Naive thymus-derived CD8-positive, alpha-beta T cell (primary cell): Measurements from ENCODE around the gene ADAMTS2. TPM values are rescaled to one million over a fixed set of nuclear protein-coding genes. Genes with fewer than 3 reads are reported as not detected.

Experiments used
- ATAC-seq, 2 donors: fragments of 150-1000 bp; cut with Tn5 transposase in 1 of 2; sonication (Bioruptor Pico), chemical (Tn5 transposase) in 1 of 2; 1 replicate in 1 of 2; 2 replicates in 1 of 2; pipeline ENCODE4 v1.10.0; 2021; ENCODE audit warnings: mild to moderate bottlenecking in 2 of 2, moderate library complexity in 2 of 2
- POLR2A ChIA-PET: fragments of 350-600 bp; sonication (Branson Sonifier 250); formaldehyde crosslinking; loops from one replicate; lab custom pipeline; 2021; ENCODE audit warnings: antibody characterized with exemption; lab: Charles Lee
- DNase-seq, 10 donors: peaks; one replicate each; pipeline versions ENCODE4 v3.0.0 to v3.0.0-alpha.2; 2020 to 2022
- H3K27ac Mint-ChIP-seq, 10 donors: one replicate each; pipeline ENCODE4 v1.8.0; 2020 to 2022; ENCODE audit warnings: mild to moderate bottlenecking in 10 of 10, mixed read lengths in 10 of 10, moderate library complexity in 4 of 10, inconsistent platforms in 1 of 10
- H3K27me3 Mint-ChIP-seq, 5 donors: one replicate each; pipeline ENCODE4 v1.8.0; 2021 to 2022; ENCODE audit warnings: mixed read lengths in 5 of 5
- H3K36me3 Mint-ChIP-seq, 3 donors: one replicate each; pipeline ENCODE4 v1.8.0; 2020 to 2022; ENCODE audit warnings: mixed read lengths in 3 of 3, mild to moderate bottlenecking in 2 of 3, inconsistent platforms in 1 of 3
- H3K4me1 Mint-ChIP-seq, 4 donors: one replicate each; pipeline ENCODE4 v1.8.0; 2021 to 2022; ENCODE audit warnings: mixed read lengths in 4 of 4
- H3K4me3 Mint-ChIP-seq, 10 donors: one replicate each; pipeline ENCODE4 v1.8.0; 2020 to 2022; ENCODE audit warnings: mild to moderate bottlenecking in 10 of 10, mixed read lengths in 10 of 10, moderate library complexity in 6 of 10, inconsistent platforms in 1 of 10
- H3K9me3 Mint-ChIP-seq, 9 donors: one replicate each; pipeline ENCODE4 v1.8.0; 2020 to 2022; ENCODE audit warnings: mixed read lengths in 9 of 9, mild to moderate bottlenecking in 3 of 9, inconsistent platforms in 1 of 9, moderate library complexity in 1 of 9
- polyA plus RNA-seq, 3 donors: library from polyadenylated mRNA; unstranded; fragments of 300-500 nt; fragmentation: Illumina TruSeq; gene quantifications; one replicate each; pipeline ENCODE4 v1.2.3, GENCODE V29; 2021
- total RNA-seq, 8 experiments: library from RNA in 2 of 8; stranded (reverse) in 2 of 8; gene quantifications; one replicate each; pipeline ENCODE4 v1.2.3 and lab custom pipeline; 2021 to 2026

The ADAMTS2 gene
- total and polyA plus RNA-seq, 5 experiments from 2014 or later, result 0.02 TPM; not detected in 4

- peaks cover 0 to 5% (median 0%) of the 10 kb centered on the region in 4 donors for H3K4me1 Mint-ChIP-seq
- POLR2A ChIA-PET, result no interaction called here
- no peaks in the 10 kb centered on the region for H3K36me3 Mint-ChIP-seq
- peaks cover 0 to 11% (median 5%) of the 10 kb centered on the region in 5 donors for H3K27me3 Mint-ChIP-seq
- no peak overlapping the region for H3K27ac Mint-ChIP-seq
- ATAC-seq, result no peak
- H3K4me3 Mint-ChIP-seq, result no peak overlapping the region
- DNase-seq, result peak in 1 of 10 donors; percentile 57
- no peaks in the 10 kb centered on the region for H3K9me3 Mint-ChIP-seq
Measured at GRCh38 chr5:179212870-179213269, 132.4 kb downstream of the ADAMTS2 start.

GRCh38 chr5:179211631-179212030 lies 133.6 kb downstream of the ADAMTS2 start:
- no peaks in the 10 kb centered on the region for H3K9me3 Mint-ChIP-seq
- H3K36me3 Mint-ChIP-seq, result no peaks in the 10 kb centered on the region
- no peak for ATAC-seq
- no peak overlapping the region for H3K4me3 Mint-ChIP-seq
- POLR2A ChIA-PET, result no interaction called here
- no peak overlapping the region for H3K27ac Mint-ChIP-seq
- DNase-seq, result no peak
- peaks cover 0 to 5% (median 0%) of the 10 kb centered on the region in 4 donors for H3K4me1 Mint-ChIP-seq
- peaks cover 0 to 11% (median 5%) of the 10 kb centered on the region in 5 donors for H3K27me3 Mint-ChIP-seq

- POLR2A ChIA-PET, result no interaction called here
Measured at GRCh38 chr5:179211068-179211467, 134.2 kb downstream of the ADAMTS2 start.

GRCh38 chr5:179210478-179210877 lies 134.8 kb downstream of the ADAMTS2 start:
- POLR2A ChIA-PET, result no interaction called here
- DNase-seq (peak in 1 of 10 donors; percentile 46), ATAC-seq (no peak)
- Mint-ChIP-seq H3K4me1 (peaks cover 0 to 3% (median 0%) of the 10 kb centered on the region in 4 donors), H3K4me3 (no peak overlapping the region), H3K36me3 (no peaks in the 10 kb centered on the region), H3K9me3 (no peaks in the 10 kb centered on the region), H3K27ac (no peak overlapping the region), H3K27me3 (peaks cover 0 to 11% (median 5%) of the 10 kb centered on the region in 5 donors)

More at GRCh38 chr5:179211068-179211467, 134.2 kb downstream of the ADAMTS2 start:
- no peak for ATAC-seq
- H3K27ac Mint-ChIP-seq, result peak overlapping the region in 1 of 10 donors; percentile 52
- H3K27me3 Mint-ChIP-seq, result peaks cover 0 to 11% (median 5%) of the 10 kb centered on the region in 5 donors
- no peaks in the 10 kb centered on the region for H3K9me3 Mint-ChIP-seq
- DNase-seq, result peak in 1 of 10 donors; percentile 35
- no peak overlapping the region for H3K4me3 Mint-ChIP-seq
- no peaks in the 10 kb centered on the region for H3K36me3 Mint-ChIP-seq
- peaks cover 0 to 5% (median 0%) of the 10 kb centered on the region in 4 donors for H3K4me1 Mint-ChIP-seq

- ATAC-seq, result no peak
Measured at GRCh38 chr5:179209359-179210150, 135.7 kb downstream of the ADAMTS2 start.

GRCh38 chr5:179208706-179209358 lies 136.4 kb downstream of the ADAMTS2 start:
- no peaks in the 10 kb centered on the region for H3K36me3 Mint-ChIP-seq
- H3K27ac Mint-ChIP-seq, result no peak overlapping the region
- DNase-seq (peak in 1 of 10 donors; percentile 34), ATAC-seq (no peak)
- H3K27me3 Mint-ChIP-seq, result peaks cover 0 to 11% (median 5%) of the 10 kb centered on the region in 5 donors
- H3K4me1 Mint-ChIP-seq, result peaks cover 0 to 5% (median 0%) of the 10 kb centered on the region in 4 donors
- H3K9me3 Mint-ChIP-seq, result no peaks in the 10 kb centered on the region
- POLR2A ChIA-PET, result no interaction called here
- H3K4me3 Mint-ChIP-seq, result no peak overlapping the region

More at GRCh38 chr5:179209359-179210150, 135.7 kb downstream of the ADAMTS2 start:
- POLR2A ChIA-PET, result no interaction called here
- Mint-ChIP-seq H3K36me3 (no peaks in the 10 kb centered on the region), H3K4me3 (no peak overlapping the region), H3K27ac (no peak overlapping the region), H3K9me3 (no peaks in the 10 kb centered on the region), H3K4me1 (peaks cover 0 to 5% (median 0%) of the 10 kb centered on the region in 4 donors), H3K27me3 (peaks cover 0 to 11% (median 5%) of the 10 kb centered on the region in 5 donors)
- DNase-seq, result peak in 1 of 10 donors; percentile 24

- Mint-ChIP-seq H3K27me3 (peaks cover 0 to 11% (median 5%) of the 10 kb centered on the region in 5 donors), H3K4me1 (peaks cover 0 to 2% (median 0%) of the 10 kb centered on the region in 4 donors), H3K36me3 (no peaks in the 10 kb centered on the region), H3K9me3 (no peaks in the 10 kb centered on the region), H3K27ac (no peak overlapping the region), H3K4me3 (no peak overlapping the region)
- POLR2A ChIA-PET, result no interaction called here
- ATAC-seq, result no peak
- DNase-seq, result peak in 1 of 10 donors; percentile 37
Measured at GRCh38 chr5:179207920-179208705, 137.1 kb downstream of the ADAMTS2 start.

- DNase-seq (no peak), ATAC-seq (no peak)
- peaks cover 0 to 2% (median 0%) of the 10 kb centered on the region in 4 donors for H3K4me1 Mint-ChIP-seq
- no peaks in the 10 kb centered on the region for H3K36me3 Mint-ChIP-seq
- H3K4me3 Mint-ChIP-seq, result no peak overlapping the region
- no peaks in the 10 kb centered on the region for H3K9me3 Mint-ChIP-seq
- H3K27me3 Mint-ChIP-seq, result peaks cover 0 to 11% (median 5%) of the 10 kb centered on the region in 5 donors
- POLR2A ChIA-PET, result no interaction called here
- no peak overlapping the region for H3K27ac Mint-ChIP-seq
Measured at GRCh38 chr5:179207470-179207869, 137.8 kb downstream of the ADAMTS2 start.

- POLR2A ChIA-PET, result no interaction called here
- ATAC-seq (no peak), DNase-seq (no peak)
- Mint-ChIP-seq H3K27ac (no peak overlapping the region), H3K4me3 (no peak overlapping the region), H3K4me1 (peaks cover 0 to 2% (median 0%) of the 10 kb centered on the region in 4 donors), H3K9me3 (no peaks in the 10 kb centered on the region), H3K36me3 (no peaks in the 10 kb centered on the region), H3K27me3 (peaks cover 0 to 6% (median 0%) of the 10 kb centered on the region in 5 donors)
Measured at GRCh38 chr5:179206366-179206765, 138.9 kb downstream of the ADAMTS2 start.

- POLR2A ChIA-PET, result no interaction called here
- Mint-ChIP-seq H3K4me3 (no peak overlapping the region), H3K27ac (no peak overlapping the region), H3K36me3 (no peaks in the 10 kb centered on the region), H3K27me3 (peaks cover 0 to 2% (median 0%) of the 10 kb centered on the region in 5 donors), H3K9me3 (no peaks in the 10 kb centered on the region), H3K4me1 (peaks cover 0 to 2% (median 0%) of the 10 kb centered on the region in 4 donors)
- DNase-seq (no peak), ATAC-seq (no peak)
Measured at GRCh38 chr5:179205277-179205676, 140.0 kb downstream of the ADAMTS2 start.

GRCh38 chr5:179204572-179204971 lies 140.7 kb downstream of the ADAMTS2 start:
- Mint-ChIP-seq H3K27me3 (no peaks in the 10 kb centered on the region), H3K27ac (no peak overlapping the region), H3K36me3 (no peaks in the 10 kb centered on the region), H3K4me3 (no peak overlapping the region), H3K4me1 (peaks cover 0 to 2% (median 0%) of the 10 kb centered on the region in 4 donors), H3K9me3 (no peaks in the 10 kb centered on the region)
- no peak for DNase-seq
- POLR2A ChIA-PET, result no interaction called here
- ATAC-seq, result no peak

- Mint-ChIP-seq H3K27me3 (no peaks in the 10 kb centered on the region), H3K4me3 (no peak overlapping the region), H3K4me1 (peaks cover 0 to 2% (median 0%) of the 10 kb centered on the region in 4 donors), H3K9me3 (no peaks in the 10 kb centered on the region), H3K36me3 (no peaks in the 10 kb centered on the region), H3K27ac (no peak overlapping the region)
- DNase-seq (peak in 1 of 10 donors; percentile 49), ATAC-seq (no peak)
- POLR2A ChIA-PET, result no interaction called here
Measured at GRCh38 chr5:179203248-179203647, 142.0 kb downstream of the ADAMTS2 start.
